Activated naive CD4-positive, alpha-beta T cell treated with anti-CD3 and anti-CD28 coated beads, Interleukin-2, amount 50 U/mL, for 16 hours (primary cell): ENCODE data around the gene CCDC33.

Experiments
- DNase-seq: peaks from one replicate; pipeline ENCODE4 v3.0.0-alpha.2; 2020

Gene CCDC33

GRCh38 chr15:74317820-74318375 lies 81.8 kb downstream of the CCDC33 start:
- no peak for DNase-seq

DNA sequence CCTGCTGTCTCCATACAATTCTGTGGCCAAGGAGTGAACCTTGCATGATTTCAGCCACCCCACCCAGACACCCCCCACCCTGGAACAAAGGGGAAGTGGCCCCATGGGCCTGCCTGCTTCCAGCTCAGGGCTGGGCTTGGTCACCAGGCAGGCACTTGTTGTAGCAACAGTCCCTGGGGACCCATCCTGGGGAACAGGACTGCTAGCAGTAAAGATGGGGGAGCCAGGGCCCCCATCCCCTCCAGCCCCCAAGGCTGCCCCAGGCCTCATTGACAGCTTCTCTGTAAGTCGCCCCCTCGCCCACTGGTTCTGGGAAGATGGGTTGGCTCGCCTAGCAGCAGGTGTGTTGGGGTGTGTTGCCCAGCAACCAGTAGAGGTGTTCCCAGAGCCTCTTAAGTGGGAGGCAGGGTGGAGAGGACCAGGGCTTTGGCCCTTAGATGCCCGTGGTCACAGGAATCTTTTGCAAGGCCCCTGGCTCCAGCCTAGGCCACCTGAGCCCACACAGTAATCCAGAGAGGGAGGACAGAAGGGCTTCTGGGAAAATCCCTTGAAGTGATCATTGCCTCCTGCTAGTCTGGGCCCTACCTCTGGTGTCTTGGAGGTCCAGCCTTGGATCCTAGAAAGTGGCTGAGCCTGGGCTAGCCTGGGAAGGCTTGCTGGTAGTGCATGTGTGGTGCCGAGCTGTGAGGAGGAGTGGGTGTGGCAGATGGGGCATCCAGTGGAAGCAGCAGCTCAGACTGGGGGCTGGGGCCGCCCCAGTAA lies 82.4 kb downstream of the CCDC33 start:
- DNase-seq = no peak

GRCh38 chr15:74319138-74319460 lies 83.0 kb downstream of the CCDC33 start:
- no peak for DNase-seq

- DNase-seq = no peak
Measured at GRCh38 chr15:74319596-74320351, 83.6 kb downstream of the CCDC33 start.

GRCh38 chr15:74320352-74321247 lies 84.5 kb downstream of the CCDC33 start:
- DNase-seq = peak; percentile 34

GRCh38 chr15:74322558-74323180 lies 86.5 kb downstream of the CCDC33 start:
- DNase-seq = peak; percentile 61

DNA sequence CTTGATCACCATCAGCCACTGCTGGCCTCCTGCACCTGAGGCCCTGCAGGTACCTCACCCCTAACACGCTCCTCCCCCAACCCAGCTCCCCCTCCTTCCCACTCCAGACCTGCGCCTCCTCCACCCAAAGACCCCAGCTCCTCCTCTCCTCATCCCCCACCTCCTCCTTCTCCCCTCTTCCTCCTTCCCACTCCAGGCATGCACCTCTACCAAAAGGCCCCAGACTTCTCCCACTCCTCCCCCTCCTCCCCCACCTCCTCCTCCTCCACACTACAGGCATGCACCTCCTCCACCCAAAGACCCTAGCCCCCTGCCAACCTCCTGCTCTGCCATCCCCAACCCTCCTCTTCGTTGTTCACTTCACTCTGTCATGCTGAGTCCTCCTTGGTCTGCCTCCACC lies 88.6 kb downstream of the CCDC33 start:
- no peak for DNase-seq

DNA sequence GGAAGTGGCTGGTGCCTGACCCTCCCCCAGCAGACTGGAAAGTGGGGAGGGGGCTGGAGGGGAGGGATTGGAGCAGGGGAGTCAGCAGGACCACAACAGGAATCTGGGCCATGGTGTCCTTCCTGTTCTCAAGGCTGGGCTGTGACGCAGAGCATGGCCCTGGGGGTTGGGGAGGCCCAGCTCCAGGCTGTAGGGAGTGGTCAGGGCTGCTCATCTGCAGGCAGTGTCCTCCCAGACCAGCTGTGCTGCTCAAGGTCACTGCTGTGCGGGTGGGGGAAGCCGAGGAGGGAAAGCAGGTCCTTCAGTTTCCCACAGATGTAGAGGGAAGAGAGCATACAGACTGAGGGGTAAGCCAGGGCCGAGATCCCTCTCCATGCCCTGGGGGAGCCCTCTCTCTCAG lies 90.6 kb downstream of the CCDC33 start:
- no peak for DNase-seq

DNA sequence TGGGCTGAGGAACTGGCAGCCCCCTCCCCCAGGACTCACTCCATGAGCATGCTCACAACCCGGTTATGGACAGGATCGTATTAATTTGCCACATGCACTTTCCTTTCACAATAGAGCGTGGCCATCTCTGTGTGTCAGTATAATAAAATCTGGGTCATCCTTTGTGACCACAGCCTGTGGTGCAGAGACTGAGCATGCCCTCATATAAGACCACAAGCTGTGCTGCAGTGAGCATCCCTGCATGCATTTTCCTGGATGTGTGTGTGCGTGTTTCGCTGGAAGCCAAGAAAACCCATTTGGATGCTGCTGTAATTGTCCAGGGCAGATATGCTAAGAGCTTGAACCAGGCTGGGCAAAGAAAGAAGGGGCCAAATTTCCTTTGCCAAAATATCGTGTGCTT lies 91.6 kb downstream of the CCDC33 start:
- no peak for DNase-seq

- DNase-seq = no peak
Measured at GRCh38 chr15:74328331-74329056, 92.4 kb downstream of the CCDC33 start.

DNA sequence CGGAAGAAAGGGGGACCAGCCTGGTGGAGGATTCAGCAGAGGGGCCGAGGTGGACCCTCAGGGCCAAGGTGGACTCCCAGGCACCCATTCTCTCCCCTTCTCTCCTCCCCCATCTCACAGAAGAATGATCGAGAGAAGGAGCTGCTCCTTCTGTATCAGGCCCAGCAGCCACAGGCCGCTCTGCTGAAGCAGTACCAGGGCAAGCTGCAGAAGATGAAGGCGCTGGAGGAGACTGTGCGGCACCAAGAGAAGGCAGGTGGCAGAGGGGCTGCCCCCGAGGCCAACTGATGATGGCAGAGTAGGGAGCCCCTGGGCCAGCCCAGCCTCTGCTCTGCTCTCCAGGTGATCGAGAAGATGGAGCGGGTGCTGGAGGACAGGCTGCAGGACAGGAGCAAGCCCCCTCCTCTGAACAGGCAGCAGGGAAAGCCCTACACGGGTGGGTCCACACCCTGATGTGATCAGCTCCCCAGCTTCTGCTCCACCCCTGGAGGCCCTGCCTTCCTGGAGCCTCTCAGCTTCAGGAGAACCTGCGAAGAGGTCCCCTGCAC lies 94.8 kb downstream of the CCDC33 start:
- no peak for DNase-seq

DNA sequence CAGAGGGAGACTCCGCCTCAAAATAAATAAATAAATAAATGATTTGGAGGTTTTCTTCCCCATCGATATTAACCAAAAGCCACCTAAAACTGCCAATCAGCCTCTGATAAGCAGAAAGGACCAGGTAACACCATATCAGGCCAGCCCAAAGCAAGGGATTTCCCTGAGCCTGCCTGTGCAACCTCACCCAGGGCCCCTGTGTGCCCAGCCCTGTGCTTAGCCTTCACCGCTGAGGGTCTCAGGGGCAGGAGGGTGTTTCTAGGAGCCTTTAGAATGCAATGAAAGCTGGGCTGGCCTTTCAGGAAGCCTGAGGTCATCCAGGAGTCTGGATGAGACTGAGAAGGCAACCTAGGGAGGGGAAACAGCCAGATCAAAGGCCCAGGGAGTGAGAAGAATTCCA lies 95.9 kb downstream of the CCDC33 start:
- DNase-seq = no peak

- DNase-seq = no peak
Measured at GRCh38 chr15:74332611-74333010, 96.5 kb downstream of the CCDC33 start.

DNA sequence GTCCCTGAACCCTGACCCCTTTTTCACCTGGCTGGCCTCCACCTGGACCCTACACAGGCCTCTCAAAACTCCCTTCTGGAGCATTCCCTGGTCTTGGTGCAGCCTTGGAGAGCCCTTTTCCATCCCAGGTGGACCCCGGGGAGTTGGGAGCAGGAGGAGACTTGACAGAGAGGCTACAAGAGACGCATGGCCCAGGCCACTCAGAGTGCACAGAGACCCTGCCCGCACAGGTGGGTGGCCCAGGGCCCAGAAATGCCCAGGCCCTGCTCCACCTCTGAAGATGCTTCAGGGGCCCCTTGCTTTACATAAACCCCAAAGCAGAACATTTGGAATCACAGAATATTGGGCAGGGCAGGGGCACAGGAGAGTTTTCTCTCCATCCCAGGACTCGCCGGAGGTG lies 97.0 kb downstream of the CCDC33 start:
- no peak for DNase-seq

- DNase-seq = no peak
Measured at GRCh38 chr15:74333662-74334061, 97.5 kb downstream of the CCDC33 start.

GRCh38 chr15:74334127-74334526 lies 98.0 kb downstream of the CCDC33 start:
- no peak for DNase-seq

DNA sequence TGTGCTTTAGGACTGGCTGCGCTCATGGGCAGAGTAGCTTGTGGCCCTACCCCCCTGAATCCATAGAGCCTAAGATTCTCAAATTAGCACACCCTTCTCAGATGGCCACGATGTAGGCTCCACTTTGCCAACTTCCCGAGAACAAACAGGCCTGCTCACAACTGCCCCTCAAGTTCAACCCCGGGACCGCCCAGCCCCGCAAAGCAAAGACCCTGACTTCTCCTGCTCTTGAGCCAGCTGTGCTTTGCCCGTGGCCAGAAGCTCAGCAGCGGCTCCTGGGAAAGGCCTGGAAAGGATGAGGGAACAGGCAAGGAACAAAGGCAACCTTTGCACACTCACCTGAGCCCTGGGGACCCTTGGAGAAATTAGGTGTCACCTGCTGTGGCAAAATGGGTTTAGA lies 99.3 kb downstream of the CCDC33 start:
- DNase-seq = no peak

DNA sequence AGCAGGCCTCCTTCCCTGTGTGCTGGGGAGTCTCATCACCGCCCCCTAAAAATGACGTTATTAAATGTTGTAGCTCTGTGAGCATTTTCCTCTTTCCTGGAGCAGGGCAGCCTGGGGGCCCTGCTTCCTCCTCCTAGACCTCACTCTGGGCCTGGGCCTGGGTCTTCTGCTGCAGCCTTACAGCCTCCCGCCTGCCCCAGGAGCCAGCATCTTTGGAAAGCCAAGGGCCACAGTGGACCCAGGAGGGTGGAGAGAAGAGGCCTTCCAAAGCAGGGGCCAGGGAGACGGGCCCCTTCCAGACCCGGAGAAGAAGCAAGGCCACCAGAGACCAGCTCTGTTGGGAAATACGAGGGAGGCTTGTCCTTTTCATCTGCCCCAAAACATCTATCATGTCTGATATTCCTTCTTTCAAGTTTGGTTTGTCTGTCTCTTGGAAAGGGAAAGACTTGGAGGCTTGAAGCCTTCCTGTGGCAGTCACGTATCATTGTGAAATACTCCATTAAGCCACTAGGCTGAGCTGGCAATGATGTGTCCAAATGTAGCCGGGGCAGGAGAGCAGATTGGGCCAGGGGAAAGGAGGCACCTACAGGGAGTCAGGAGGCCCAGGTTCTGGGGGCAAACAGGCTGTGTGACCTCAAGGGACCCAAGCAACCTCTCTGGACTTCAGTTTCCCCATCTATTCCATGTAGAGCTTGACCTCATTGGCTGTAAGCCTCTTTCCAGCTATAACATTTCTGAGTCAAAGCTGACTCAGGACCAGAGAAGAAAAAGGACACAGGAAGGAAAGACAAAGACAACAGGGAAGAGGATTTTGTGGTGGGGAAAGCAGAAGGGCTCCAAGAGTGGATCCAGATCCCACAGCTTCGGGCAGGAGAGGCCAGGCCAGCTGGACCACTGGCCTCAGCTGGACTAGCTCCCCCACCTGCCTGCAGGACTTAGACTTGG lies 100.2 kb downstream of the CCDC33 start:
- DNase-seq = no peak

GRCh38 chr15:74337146-74337545 lies 101.0 kb downstream of the CCDC33 start:
- DNase-seq = no peak

GRCh38 chr15:74337607-74338211 lies 101.6 kb downstream of the CCDC33 start:
- DNase-seq = no peak
